Esophagus muscularis mucosa (tissue), 4 donors: Measurements from ENCODE around the gene ACACB. TPM values are rescaled to one million over a fixed set of nuclear protein-coding genes. Genes with fewer than 3 reads are reported as not detected.
A peak's percentile ranks its signal among the peaks of the same experiment; 100 is the strongest.

Experiments
- DNase-seq: peaks from one replicate; pipeline ENCODE4 v3.0.0-alpha.2; 2017; ENCODE audit errors: extremely low spot score
- H3K27ac ChIP-seq, 4 donors: fragments of 200-600 bp; sonication (generic); replicated peaks in 1 of 4; 1 replicate in 3 of 4; 2 replicates in 1 of 4; pipeline ENCODE4 v1.5.1; 2016 to 2019; ENCODE audit warnings: mild to moderate bottlenecking in 1 of 4
- H3K27me3 ChIP-seq, 4 donors: fragments of 200-600 bp; sonication (generic); one replicate each; pipeline versions ENCODE4 v1.5.1 to v1.6.0; 2016 to 2019
- H3K36me3 ChIP-seq, 4 donors: fragments of 200-600 bp; sonication (generic); one replicate each; pipeline ENCODE4 v1.5.1; 2016 to 2019
- H3K4me1 ChIP-seq, 4 donors: fragments of 200-600 bp; sonication (generic); one replicate each; pipeline ENCODE4 v1.5.1; 2016 to 2019
- H3K4me3 ChIP-seq, 4 donors: fragments of 200-600 bp; sonication (generic); 1 replicate in 2 of 4; 2 replicates in 2 of 4; pipeline ENCODE4 v1.5.1; 2016 to 2019; ENCODE audit warnings: mild to moderate bottlenecking in 4 of 4, moderate library complexity in 1 of 4
- H3K9me3 ChIP-seq, 4 donors: fragments of 200-600 bp; sonication (generic); 1 replicate in 3 of 4; 2 replicates in 1 of 4; pipeline ENCODE4 v1.5.1; 2016 to 2019
- CTCF ChIP-seq, 3 experiments: fragments of 200-600 bp in 2 of 3; fragments of 450-650 bp in 1 of 3; sonication (generic) in 2 of 3; IDR thresholded peaks; one replicate each; pipeline ENCODE4 v1.5.1; 2017 to 2019; ENCODE audit warnings: antibody characterized with exemption in 3 of 3, mild to moderate bottlenecking in 2 of 3, moderate library complexity in 1 of 3
- EP300 ChIP-seq: sonication (generic); formaldehyde crosslinking; IDR thresholded peaks from one replicate; pipeline ENCODE4 v1.6.1; 2017; ENCODE audit warnings: antibody characterized with exemption
- POLR2A ChIP-seq: fragments of 450-650 bp; IDR thresholded peaks from one replicate; pipeline ENCODE4 v1.6.1; 2017; ENCODE audit warnings: antibody characterized with exemption, moderate library complexity, mild to moderate bottlenecking, low read depth
- POLR2AphosphoS5 ChIP-seq, 2 donors: sonication (generic); formaldehyde crosslinking; IDR thresholded peaks; one replicate each; pipeline ENCODE4 v1.6.1; 2017; ENCODE audit warnings: antibody characterized with exemption in 2 of 2
- WGBS: methylation state at CpG from one replicate; pipeline ENCODE4 v1.1.5; 2018; 5-methylcytosine and 5-hydroxymethylcytosine counted together
- intact Hi-C: fragments of 100-400 bp; cut with DNase I; formaldehyde crosslinking; loops from one replicate; pipeline ENCODE4 v1.15.1; 2023
- total RNA-seq, 4 donors: library from RNA; depleted of rRNA; stranded (reverse); fragments of >200 nt; gene quantifications; one replicate each; pipeline versions ENCODE4 v1.1.0 to v1.2.1, GENCODE V29; 2016

Gene ACACB
- total RNA-seq, 4 donors from 2014 or later, result 59.6 to 134 (median 108) TPM

GRCh38 chr12:109244073-109244472 is 127.7 kb downstream of the ACACB start:
- Histone ChIP-seq H3K36me3 (peaks cover 80 to 100% (median 99%) of the 10 kb centered on the region in 4 donors), H3K27ac (no peak overlapping the region), H3K4me1 (no peaks in the 10 kb centered on the region), H3K4me3 (no peak overlapping the region), H3K9me3 (no peaks in the 10 kb centered on the region), H3K27me3 (no peaks in the 10 kb centered on the region)
- TF ChIP-seq POLR2A, result no peak
- peak in 1 of 2 donors; percentile 11 for TF ChIP-seq POLR2AphosphoS5 (IDR thresholded peaks at IDR 0.05)
- intact Hi-C loops, result no loop called here
- 73% methylated on average over 5 of the region's 5 CpGs for WGBS
- no peak for DNase-seq

GRCh38 chr12:109246221-109246620 is 129.8 kb downstream of the ACACB start:
- intact Hi-C loops, result loop anchor here (5.0 kb wide), 1 partner anchor 44 kb away; no protein-coding TSS in a partner anchor
- no peak for DNase-seq
- H3K36me3 ChIP-seq, result peaks cover 61 to 100% (median 98%) of the 10 kb centered on the region in 4 donors
- H3K27ac ChIP-seq, result no peak overlapping the region
- H3K4me3 ChIP-seq, result no peak overlapping the region
- TF ChIP-seq CTCF (IDR thresholded peaks at IDR 0.05) (no peak), POLR2AphosphoS5 (IDR thresholded peaks at IDR 0.05) (no peak), EP300 (no peak), POLR2A (no peak)
- WGBS, result 90% methylated on average over 15 of the region's 15 CpGs
- H3K9me3 ChIP-seq, result no peaks in the 10 kb centered on the region
- H3K4me1 ChIP-seq, result peaks cover 0 to 8% (median 0%) of the 10 kb centered on the region in 4 donors
- no peaks in the 10 kb centered on the region for H3K27me3 ChIP-seq

GRCh38 chr12:109247831-109248654 is 131.7 kb downstream of the ACACB start:
- peaks cover 58 to 100% (median 97%) of the 10 kb centered on the region in 4 donors for H3K36me3 ChIP-seq
- peaks cover 0 to 8% (median 0%) of the 10 kb centered on the region in 4 donors for H3K4me1 ChIP-seq
- no peak overlapping the region for H3K4me3 ChIP-seq
- H3K9me3 ChIP-seq, result no peaks in the 10 kb centered on the region
- no peak for DNase-seq
- TF ChIP-seq CTCF (IDR thresholded peaks at IDR 0.05) (no peak), POLR2A (no peak), EP300 (no peak), POLR2AphosphoS5 (IDR thresholded peaks at IDR 0.05) (no peak)
- WGBS, result 70% methylated on average over 9 of the region's 9 CpGs
- intact Hi-C loops, result loop anchor here (5.0 kb wide), 1 partner anchor 46 kb away; no protein-coding TSS in a partner anchor
- H3K27ac ChIP-seq, result no peak overlapping the region
- H3K27me3 ChIP-seq, result no peaks in the 10 kb centered on the region

- Histone ChIP-seq H3K27me3 (no peaks in the 10 kb centered on the region), H3K4me1 (peaks cover 0 to 8% (median 0%) of the 10 kb centered on the region in 4 donors), H3K27ac (no peak overlapping the region), H3K4me3 (no peak overlapping the region), H3K9me3 (peaks cover 0 to 8% (median 4%) of the 10 kb centered on the region in 4 donors), H3K36me3 (peaks cover 55 to 100% (median 97%) of the 10 kb centered on the region in 4 donors)
- WGBS, result 42% methylated on average over 1 of the region's 1 CpG
- DNase-seq, result no peak
- TF ChIP-seq POLR2A (no peak), EP300 (no peak), POLR2AphosphoS5 (IDR thresholded peaks at IDR 0.05) (no peak), CTCF (IDR thresholded peaks at IDR 0.05) (no peak)
- intact Hi-C loops, result no loop called here
Measured at GRCh38 chr12:109250523-109250922, 134.1 kb downstream of the ACACB start.

GRCh38 chr12:109252799-109253198 is 136.4 kb downstream of the ACACB start:
- peaks cover 48 to 100% (median 97%) of the 10 kb centered on the region in 4 donors for H3K36me3 ChIP-seq
- peaks cover 0 to 8% (median 4%) of the 10 kb centered on the region in 4 donors for H3K9me3 ChIP-seq
- 95% methylated on average over 4 of the region's 4 CpGs for WGBS
- no peak for DNase-seq
- H3K4me1 ChIP-seq, result peaks cover 0 to 8% (median 0%) of the 10 kb centered on the region in 4 donors
- no peak overlapping the region for H3K27ac ChIP-seq
- TF ChIP-seq EP300, result no peak
- no peak for TF ChIP-seq POLR2AphosphoS5 (IDR thresholded peaks at IDR 0.05)
- TF ChIP-seq CTCF (IDR thresholded peaks at IDR 0.05), result no peak
- no peak for TF ChIP-seq POLR2A
- intact Hi-C loops, result no loop called here
- H3K4me3 ChIP-seq, result no peak overlapping the region
- no peaks in the 10 kb centered on the region for H3K27me3 ChIP-seq
